HG03521 (cell line): ENCODE results near the gene COA4.

ENCODE experiments used
- ATAC-seq: cut with Tn5 transposase; IDR thresholded peaks from one replicate; pipeline ENCODE4 v1.9.1; 2021; ENCODE audit warnings: mild to moderate bottlenecking, moderate library complexity; ENCODE audit not compliant: unreplicated experiment

Gene COA4

DNA sequence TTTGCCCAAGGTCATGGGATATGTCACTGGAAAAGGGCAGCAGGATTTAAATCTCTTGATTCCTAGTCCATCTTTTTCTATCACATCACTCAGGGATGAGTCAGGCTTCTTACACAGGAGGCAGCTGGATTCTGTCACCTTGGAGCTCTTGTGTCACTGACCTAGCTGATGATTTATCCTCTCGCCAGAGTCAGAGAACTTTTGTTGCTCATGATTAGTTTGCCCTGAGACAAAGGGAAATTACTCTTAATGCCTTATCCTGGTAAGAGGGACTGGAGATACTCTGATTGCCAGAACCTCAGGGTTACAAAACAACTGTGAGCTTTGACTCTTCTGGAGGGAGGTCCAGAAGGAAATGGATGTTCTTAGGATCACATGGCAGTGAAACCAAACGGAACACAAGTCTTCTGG is 10.1 kb downstream of the COA4 start:
- no peak for ATAC-seq

DNA sequence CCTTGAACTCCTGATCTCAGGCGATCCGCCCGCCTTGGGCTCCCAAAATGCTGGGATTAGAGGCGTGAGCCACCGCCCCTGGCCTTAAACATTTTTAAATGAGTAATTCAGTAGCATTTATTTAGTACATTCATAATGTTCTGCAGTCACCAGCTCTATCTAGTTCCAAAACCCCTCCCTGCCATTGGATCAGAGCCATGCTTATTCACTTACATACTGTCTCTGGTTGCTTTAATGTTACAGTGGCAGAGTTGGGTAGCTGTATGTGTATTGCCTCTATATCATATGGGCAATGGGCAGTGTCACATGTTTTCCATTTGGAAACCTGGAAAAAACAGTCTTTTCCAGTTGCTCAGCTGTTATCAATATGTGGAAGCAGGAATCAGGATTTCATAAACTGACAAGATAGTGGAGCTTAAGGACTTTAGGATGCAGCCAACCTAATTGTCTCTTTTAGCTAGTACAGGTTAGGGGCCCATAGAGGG is 10.5 kb downstream of the COA4 start:
- no peak for ATAC-seq

DNA sequence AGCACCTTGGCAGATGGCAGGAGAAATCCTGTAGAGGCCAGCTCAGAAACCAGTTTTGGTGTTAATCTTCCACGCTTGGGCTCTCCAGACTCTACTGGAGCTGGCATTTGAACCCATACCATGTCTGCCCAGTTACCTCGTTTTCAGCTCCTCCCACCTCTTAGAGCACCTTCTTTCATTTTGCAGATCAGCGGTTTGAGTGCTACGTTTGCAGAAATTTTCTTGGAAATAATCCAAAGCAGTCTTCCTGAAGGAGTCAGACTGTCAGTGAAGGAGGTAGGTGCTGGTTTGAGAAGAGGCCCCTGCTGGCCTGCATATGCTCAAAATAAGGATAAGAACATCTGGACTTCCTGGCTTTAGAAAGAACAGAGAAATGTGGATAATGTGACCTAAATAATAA is 13.7 kb downstream of the COA4 start:
- ATAC-seq = no peak

DNA sequence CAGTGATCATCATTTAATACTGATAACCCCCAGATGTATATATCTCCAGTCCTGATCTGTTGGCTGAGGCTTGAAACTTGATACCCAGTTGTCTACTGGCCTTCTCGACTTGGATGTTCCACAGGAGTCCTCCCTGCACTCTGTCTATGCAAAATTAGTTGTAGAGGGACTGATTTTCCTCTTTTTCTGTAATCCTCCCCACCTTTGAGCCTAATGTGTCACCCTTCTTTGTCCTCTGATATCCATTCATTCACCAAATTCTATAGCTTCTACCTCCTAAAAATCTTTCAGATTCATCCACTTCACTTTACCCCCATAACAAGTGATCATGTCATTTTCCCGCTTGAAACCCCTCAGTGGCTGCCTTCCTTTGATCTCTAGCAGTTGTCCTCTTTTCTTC is 16.4 kb downstream of the COA4 start:
- no peak for ATAC-seq

DNA sequence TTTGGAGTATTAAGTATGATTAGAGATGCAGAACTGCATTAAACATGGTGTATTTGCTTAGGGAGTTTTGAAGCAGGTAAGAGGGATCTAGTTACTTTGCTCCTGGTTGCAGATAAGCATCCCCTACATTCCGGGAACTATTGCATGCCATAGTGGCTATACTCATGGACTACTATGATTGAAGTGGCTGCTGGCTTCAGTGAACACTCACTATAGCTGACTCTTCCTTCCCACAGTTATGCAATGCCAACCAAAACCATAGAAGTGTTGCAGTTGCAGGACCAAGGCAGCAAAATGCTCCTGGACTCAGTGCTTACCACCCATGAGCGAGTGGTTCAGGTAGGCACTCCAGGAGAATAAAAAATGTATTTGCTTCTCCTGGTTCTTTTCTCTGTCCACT is 17.0 kb downstream of the COA4 start:
- ATAC-seq = no peak

DNA sequence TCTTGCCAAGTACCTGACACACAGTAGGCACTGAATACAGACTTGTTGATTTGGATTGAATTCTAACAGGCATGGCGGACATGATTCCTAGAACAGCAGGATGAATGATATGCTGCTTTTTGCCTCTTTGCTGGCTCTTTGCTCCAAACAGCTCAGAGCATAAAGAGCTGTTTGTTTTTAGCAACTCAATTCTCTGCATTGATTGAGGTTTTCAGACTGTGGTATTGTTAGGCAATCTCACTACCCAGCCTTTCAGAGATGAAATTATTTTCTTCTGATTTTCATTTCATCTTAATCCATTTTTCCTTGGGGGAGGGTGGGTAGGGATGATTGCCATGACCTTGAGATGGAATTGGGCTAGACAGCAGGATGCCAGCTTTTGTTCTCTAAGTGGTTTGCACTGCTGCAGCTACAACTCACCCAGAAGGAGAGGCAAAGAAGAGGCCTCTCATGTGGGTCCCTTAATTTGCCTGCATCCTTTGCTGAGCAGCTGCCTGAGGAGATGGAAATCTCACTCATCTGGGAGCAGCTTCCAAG is 20.5 kb downstream of the COA4 start:
- ATAC-seq = no peak

DNA sequence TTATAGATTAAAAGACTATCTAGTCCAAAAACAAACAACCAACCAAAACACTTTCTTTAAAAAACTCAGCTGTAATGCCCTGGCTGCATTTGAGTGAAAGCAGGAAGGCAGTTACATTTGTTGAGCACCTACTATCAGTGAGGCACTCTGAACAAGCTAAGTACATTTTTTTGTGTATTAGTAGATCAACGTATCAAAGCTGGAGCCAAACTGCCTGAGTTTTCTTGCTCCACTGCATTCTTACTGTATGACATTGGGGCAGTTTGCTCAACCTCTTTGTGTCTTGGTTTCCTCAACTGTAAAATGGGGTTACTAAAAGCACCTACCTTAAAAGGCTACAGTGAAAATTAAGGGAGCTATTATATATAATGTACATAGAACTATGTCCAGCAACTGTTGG is 22.0 kb downstream of the COA4 start:
- no peak for ATAC-seq

DNA sequence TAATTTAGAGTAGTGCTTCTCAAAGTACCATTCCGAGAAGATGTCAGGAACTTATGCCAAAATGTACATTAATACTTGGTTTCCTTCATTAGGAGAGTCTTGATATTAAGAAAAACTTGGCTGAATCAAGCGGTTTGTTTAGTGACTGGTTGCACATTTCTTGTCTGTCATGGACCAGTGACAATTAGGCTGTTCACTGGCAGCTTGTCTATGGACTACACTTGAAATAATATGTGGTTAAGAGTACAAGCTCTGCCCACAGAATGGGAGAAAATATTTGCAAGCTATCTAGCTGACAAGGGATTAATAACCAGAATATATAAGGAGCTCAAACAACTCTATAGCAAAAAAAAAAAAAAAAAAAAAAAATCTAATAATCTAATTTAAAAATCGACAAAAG is 24.6 kb downstream of the COA4 start:
- no peak for ATAC-seq

DNA sequence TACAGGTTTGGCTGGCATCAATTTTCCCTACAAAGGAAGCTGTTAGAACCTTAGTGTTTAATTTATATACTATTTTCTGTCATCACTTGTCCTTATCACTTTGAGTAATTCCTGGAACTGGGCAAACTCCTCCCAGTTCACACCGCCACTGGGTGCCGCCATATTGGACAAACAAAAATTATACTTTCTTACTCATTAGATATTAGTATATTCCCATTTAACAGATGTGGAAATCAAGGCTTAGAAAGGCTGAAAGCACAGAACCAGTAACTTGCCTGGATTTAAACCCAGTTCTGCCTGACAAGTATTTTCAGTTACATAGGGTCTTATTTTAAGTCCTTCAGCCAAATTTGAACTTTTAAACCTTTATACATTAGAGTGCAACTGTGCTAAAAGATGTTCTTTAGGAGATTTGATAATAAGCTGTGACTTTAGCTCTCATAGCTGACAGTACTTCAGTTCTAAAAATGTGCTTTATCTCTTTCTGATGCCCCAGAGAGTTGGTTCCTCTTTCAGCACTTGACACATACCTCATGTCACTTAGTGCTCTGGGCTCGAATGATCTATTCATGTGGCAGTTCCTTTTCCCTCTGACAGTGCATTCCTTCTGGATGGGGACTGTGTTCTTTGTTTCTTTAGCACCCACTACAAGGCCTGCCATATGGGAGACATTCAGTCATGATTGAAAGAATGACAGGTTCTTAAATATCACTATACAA is 25.4 kb downstream of the COA4 start:
- ATAC-seq = no peak

DNA sequence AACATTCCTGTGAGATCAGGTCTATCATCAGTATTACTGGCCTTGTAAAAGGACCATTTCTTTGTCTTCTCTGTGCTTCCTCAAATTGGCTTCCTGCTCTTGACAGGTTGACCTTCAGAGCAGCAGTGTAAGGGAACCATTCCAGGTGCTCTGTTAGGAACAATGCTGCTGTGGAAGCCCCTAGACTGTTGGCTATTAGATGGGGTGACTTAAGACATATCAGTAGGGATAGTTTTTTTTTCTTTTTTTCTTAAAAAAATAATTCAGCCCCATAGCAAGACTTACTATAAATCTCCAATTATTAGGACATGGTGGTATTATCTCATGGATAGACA is 37.6 kb downstream of the COA4 start:
- ATAC-seq = no peak

DNA sequence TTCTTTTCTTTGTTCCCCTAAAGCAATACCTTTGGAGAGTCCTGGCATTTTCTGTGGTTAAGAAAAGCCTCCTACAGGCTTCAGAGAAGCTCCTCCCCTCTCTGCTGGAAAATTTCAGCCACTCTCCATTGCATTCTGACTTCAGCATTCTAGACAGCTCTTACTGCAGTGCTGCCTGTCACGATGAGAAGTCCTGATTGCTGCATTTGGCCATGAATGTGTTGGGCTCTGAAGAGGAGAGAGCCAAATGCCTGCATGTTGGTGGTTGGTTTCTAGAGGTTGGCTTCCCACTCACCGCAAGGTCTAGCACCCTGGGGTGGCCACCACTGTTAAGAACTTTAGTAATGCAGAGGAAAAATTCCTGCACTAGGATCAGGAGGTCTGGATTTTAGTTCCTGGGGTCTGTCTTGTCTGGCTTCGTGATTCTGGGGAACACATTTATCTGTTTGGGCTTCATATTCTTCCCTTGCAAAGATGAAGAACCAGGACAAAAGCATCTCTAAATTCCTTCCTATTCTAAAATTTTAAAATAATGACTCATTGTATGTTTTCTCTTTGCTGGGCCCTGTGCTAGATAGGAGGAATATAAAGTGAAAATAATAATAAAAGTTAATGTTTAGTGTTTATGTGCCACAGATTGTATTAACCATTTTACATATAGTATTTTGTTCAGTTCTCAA is 38.1 kb downstream of the COA4 start:
- ATAC-seq = no peak

DNA sequence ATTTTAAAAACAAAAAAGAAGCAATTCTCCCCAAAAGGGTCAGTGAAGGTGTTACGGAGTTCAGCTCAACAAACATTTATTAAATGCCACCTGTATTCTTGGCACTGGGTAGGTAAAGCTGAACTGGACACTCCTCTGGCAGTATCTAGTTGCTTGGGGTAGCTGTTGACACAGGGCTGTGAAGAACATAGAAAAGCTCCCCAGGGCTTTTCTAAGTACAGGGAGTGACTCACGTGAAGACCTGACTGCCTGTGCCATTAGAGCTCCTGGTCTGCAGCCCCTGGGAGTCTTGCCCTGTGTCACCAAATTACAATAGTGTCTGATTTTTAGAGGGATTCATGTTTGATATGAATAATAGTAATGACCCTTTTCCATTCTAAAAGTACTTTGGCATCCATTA is 43.6 kb downstream of the COA4 start:
- no peak for ATAC-seq

DNA sequence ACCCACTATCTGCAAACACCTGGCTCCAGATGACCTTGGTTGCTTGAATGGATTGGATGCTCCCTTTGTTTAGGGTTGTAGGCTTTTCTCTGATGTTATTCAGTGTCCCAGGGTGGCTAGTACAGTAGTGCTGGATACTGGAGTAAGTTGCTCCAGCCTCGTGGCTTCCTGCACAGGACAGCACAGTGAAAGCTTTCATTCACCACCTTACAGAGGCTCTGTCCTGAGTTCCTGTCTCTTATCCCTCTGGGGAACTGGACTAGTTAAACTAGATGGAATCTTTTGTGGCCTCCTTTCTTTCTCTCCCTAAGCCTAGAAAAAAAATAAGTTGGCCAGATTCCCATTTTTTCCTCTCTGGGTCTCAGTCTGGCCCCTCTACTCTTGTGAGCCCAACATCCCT is 46.4 kb downstream of the COA4 start:
- ATAC-seq = no peak
